ENCODE results near the gene CYB5R2. TPM values are rescaled to one million over a fixed set of nuclear protein-coding genes. Genes with fewer than 3 reads are reported as not detected.

CYB5R2 gene
- total RNA-seq, 1 donor from 2014 or later: 2.6 TPM

- no peaks in the 10 kb centered on the region for H3K4me1 Mint-ChIP-seq (ENCODE audit: low read depth, unreplicated experiment)
- H3K27me3 Mint-ChIP-seq (ENCODE audit: unreplicated experiment): no peaks in the 10 kb centered on the region
- DNase-seq: no peak
- no peak overlapping the region for H3K4me3 Mint-ChIP-seq (ENCODE audit: unreplicated experiment)
- TF ChIP-seq CTCF (IDR thresholded peaks at IDR 0.05; ENCODE audit: partially characterized antibody, unreplicated experiment): no peak
- no peaks in the 10 kb centered on the region for H3K36me3 Mint-ChIP-seq (ENCODE audit: unreplicated experiment)
- no peaks in the 10 kb centered on the region for H3K9me3 Mint-ChIP-seq (ENCODE audit: unreplicated experiment)
- H3K27ac Mint-ChIP-seq (ENCODE audit: unreplicated experiment): no peak overlapping the region
Observed at GRCh38 chr11:7617032-7617431, 56.3 kb downstream of the CYB5R2 start.

Other genes with a start within 250 kb of the CYB5R2 start
- not detected for gene OLFML1, start 188.0 kb downstream of the CYB5R2 start, total RNA-seq (ENCODE audit: unreplicated experiment)
- 1.5 TPM for gene PPFIBP2, start 159.5 kb downstream of the CYB5R2 start, total RNA-seq (ENCODE audit: unreplicated experiment)
- gene OVCH2, start 33.0 kb upstream of the CYB5R2 start, total RNA-seq (ENCODE audit: unreplicated experiment): not detected
- gene OR5P2, start 123.4 kb upstream of the CYB5R2 start, total RNA-seq (ENCODE audit: unreplicated experiment): not detected
- not detected for gene OR5P3, start 157.3 kb upstream of the CYB5R2 start, total RNA-seq (ENCODE audit: unreplicated experiment)

All from glutamatergic neuron (in vitro differentiated cells).